GM18502 (cell line): Measurements from ENCODE around the gene GNPTG.

Experiments used
- ATAC-seq: cut with Tn5 transposase; IDR thresholded peaks from one replicate; pipeline ENCODE4 v1.9.1; 2021; ENCODE audit warnings: mild to moderate bottlenecking; ENCODE audit not compliant: unreplicated experiment, poor library complexity

GNPTG gene

DNA sequence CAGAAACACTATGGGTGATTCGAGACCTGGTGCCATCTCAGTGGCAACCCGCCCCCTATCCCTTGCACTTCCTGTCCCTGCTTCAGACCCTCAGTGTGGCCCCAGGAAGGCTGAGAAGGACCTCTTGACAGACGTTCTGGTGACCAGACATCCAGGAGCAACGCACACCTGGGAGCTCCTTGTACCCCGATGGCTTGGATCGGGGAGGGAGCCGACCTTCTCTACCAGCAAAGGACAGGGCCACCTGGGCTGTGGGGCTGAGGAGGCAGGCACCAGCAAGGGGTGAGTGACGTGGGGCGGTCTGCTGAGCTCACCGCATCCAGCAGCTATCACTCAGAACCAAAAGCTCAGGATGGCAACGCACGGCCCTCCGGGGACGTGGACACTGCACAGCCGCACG, 35.6 kb downstream of the GNPTG start:
- no peak for ATAC-seq

DNA sequence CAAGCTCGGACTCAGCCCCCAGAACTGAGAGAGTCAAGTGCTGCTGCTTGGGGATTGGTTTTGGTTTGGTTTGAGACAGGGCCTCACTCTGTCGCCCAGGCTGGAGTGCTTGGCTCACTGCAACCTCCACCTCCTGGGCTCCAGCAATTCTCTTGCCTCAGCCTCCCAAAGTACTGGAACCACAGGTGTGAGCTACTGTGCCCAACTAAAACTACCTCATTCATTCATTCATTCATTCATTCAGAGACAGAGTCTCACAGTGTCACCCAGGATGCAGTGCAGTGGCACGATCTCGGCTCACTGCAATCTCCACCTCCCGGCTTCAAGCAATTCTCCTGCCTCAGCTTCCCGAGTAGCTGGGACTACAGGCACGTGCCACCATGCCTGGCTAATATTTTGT, 38.0 kb downstream of the GNPTG start:
- ATAC-seq, result no peak

DNA sequence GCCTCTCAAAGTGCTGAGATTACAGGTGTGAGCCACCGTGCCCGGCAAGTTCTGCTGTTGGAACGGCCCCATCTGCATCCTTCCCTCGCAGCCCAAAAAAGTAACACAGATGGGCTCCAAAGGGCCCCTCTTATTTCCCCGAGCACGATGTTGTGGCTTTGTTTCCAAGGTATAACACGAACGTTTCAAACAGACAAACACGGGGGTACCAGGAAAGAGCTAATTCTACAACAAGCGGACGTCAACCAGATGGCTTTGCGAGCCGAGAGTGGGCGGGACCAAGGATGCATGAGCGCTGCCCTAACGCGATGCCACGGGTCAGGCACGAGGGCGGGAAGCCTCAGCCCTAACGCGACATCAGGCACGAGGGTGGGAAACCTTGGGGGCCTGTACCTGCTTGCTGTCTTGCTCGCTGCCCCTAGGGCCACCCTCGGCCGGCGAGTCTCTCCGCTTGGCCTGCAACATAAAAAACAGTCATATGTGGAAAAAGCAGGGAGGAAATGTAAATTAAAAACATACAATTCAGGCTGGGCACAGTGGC, 38.6 kb downstream of the GNPTG start:
- ATAC-seq, result no peak

DNA sequence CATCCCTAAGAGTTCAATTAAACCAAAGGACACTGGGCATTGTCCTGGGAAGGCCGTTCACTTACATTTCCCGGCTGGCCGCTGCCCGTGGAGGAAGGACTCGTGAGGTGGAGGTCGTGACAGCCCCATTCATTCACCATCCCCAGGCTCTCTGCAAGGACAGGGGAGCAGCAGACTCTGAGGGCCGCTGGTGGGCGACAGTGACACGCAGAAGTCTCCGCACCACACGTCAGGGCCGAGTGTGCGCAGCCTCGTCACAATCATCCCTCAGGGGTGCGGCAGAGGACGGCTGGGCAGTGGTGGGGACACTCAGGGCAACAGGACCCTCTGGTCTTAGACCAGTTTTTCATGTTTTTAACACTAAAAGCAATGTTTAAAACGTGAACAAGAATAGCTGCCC, 41.1 kb downstream of the GNPTG start:
- no peak for ATAC-seq

DNA sequence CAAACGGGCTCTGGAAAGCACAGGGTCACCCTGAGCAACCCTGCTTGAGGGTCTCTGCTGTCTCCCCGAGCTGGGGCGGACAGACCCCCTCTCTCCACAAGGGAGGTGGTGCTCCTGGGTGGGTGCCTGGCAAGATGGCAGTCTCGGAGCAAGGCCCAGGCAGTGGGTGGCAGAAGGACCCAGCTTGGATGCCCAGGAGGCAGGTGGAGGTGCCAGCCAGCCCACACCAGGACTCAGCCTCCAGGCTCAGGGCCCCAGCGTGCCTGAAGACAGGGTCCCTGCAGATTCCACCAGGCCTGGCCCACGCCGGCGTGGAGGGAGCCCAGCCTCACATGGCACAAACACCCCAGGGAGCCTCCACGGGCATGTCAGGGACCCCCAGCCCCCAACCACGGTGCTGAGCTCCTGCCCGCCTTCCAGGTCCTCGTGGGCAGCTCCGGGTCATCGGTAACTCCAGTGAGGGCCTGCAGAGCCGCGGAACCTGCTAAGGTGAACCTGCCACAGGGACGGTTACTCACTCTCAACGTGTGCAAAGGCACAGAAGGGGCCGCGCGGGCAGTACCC, 42.0 kb downstream of the GNPTG start:
- no peak for ATAC-seq

DNA sequence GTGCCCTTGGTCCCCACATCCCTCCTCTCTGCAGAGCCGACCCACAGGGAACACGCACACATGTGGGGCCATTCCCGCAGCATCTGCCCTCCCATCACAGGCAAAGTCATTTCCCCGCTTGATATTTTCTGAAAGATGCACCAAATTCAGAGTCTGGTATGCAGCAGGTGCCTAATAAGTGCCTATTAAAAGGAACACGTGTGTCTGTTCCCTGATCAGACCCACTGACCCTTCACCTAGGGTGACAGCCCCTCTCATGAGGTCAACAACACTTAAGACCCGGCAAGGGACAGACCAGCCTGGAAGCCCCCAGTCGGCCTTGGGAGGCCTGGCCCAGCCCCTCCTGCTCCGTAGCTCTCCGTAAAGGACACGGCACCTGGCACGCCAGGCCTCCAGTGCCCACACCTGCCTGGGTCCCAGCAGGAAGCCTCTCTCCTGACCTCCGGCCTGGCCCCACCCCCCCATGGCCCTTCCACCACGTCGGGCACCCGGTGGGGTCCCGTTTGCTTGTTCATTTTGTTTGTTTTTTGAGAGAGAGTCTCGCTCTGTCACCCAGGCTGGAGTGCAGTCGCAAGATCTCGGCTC, 42.7 kb downstream of the GNPTG start:
- ATAC-seq, result no peak

DNA sequence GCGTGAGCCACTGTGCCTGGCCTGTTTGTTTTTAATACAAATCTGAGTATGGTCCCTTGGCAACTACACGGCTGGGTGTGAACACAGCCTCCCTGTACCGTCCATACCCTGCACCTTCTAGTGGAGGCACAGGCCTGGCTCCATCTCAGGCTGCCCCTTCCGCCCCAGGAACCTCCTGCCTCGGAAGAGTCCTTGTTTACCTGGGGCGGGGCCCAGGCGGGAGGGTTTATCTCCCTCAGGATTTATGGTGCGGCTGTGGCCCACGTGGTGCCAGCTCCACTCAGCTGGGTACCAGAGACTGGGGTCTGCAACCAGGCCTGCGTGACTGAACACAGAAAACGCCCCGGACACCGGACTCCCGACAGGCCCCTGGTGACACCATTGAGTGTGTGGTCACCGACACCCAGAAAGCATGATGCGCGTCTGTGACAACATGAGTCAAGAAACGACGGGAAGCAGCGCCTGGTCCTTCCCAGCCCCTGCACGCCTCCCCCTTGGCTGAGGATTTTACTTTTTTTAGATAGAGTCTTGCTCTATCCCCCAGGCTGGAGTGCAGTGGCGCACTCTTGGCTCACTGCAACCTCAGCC, 43.8 kb downstream of the GNPTG start:
- ATAC-seq, result no peak

DNA sequence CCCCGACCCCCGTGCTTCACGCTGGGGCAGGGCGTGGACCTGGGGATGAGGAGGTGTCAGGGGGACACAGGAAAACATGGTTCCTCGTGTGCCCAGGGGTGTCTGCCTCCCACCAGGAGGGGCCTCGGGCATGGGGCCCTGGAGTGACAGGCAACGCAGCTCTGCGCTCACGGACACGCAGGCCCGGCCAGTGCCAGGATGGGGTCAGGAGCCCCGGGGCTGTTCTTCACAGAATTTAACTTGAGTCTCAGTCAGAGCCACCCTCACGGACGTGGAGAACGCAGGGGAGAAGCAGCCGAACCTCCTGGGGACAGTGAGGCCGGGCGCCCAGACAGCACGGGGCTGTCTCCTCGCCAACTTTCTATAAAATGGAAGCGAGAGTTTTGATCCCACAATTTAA, 46.0 kb downstream of the GNPTG start:
- ATAC-seq, result no peak

DNA sequence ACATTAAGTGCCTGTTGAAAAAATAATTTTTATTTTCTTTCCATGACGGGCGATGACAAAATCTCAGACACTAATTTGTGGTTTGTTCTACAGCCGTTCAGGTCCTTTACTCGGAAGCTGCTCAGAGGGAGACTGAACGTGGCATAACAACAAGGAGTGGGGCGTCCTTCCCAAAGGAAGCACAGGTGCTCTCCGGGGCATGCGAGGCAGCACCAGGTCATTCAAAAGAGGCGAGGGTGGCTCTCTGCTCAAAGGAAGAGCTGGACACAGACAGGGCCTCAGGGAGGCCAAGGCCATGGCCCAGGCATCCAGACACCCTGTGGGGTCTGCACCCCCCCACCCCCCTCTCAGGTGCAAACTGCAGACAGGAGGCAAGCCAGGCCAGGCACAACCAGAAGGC, 46.6 kb downstream of the GNPTG start:
- no peak for ATAC-seq

DNA sequence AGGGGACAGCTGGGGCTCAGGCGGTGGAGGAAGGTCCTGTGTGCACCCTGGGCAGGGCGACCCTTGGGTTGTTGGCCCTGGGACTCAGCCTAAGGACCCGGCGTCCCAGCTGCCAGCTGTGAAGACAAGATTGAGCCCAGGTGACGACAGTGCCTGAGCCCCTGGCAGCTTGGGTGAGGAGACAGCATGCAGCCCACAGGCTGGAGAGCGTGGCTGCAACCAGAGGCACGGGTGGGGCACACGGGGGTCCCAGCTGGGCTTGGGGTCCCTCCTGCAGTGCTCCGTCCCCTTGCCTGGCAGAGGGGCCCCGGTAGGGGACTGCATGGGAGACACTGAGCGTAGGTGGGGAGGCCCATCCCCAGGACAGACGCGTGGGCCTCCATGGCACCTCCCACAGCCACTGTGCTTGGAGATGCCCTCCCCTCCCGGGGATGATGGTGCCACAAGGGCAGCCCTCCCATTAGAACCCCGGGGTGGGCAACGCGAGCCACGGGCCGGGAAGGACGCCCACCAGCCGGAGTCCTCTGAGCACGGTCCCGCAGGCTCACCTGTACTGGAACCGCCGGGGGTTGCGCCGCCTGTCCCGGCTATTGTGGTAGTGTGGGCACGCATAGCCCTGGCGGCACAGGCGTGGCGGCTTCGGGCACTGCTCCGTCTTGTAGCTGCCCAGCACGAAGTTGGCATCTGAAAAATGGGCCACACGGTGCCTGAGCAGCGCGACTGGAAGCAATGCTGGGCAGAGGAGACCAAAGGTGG, 47.3 kb downstream of the GNPTG start:
- ATAC-seq, result no peak

DNA sequence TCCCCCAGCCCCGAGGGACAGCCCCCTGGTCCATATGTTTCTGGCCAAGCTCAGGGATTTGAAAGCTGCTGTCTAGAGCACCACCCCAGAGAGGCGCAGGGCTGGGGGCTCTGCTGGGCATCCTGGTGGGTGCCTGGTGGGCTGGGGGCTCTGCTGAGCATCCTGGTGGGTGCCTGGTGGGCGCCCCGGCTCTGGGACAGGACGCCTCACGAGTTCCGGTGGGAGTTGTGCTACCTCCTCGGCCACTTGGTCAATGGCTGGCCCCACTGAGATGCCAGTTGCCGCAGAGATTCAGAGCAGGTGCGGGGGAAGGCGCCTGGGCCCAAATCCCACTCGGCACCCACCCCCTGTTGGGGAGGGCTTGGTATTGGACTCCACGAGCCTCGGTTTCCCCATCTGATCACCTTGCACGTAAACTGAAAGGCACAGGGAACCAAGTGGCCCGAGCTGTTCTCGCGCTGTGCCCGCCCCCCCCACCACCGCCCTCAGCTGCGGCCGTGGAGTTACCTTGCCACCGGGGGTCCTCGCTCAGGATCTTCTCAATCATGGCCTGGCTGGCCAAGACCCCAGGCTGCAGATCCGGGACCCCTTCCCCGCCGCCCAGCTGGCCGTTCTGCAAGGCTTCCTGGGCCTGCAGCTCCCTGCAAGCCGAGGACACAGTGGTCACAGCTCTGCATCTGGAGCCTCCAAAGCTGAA, 49.5 kb downstream of the GNPTG start:
- no peak for ATAC-seq

DNA sequence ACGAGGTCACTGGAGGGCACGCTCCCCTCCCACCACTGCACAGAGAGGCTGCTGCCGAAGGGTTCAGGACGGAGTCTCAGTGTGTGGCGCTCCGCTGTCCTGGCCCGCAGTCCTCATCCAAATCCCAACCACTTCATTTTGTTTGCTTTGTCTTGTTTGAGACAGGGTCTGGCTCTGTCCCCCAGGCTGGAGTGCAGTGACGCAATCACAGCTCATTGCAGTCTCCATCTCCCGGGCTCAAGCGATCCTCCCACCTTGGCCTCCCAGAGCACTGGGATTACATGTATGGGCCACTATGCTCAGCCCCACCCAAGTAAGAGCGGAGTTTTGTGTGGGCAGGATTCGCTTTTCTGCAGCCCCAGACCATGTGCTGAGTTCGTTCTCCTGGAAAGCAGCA, 50.0 kb downstream of the GNPTG start:
- ATAC-seq, result no peak

DNA sequence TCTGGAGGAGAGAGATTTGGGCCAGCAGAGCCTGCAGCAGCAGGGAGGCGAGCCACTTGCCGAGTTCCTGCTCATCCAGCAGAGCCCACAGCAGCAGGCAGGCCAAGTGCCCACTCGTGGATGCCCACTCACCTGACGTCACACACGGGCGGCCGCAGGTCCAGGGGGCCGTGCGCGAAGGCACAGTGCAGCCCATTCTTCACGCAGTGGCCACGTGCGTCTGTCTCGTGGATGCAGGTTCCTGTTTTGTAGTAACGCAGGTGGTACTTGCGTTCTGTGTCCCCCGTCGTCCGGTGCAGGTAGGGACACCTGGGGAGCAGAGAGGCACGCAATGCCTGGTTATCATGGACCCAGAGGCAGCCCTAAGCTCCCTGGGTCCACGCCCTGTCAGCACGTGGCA, 51.3 kb downstream of the GNPTG start:
- no peak for ATAC-seq

DNA sequence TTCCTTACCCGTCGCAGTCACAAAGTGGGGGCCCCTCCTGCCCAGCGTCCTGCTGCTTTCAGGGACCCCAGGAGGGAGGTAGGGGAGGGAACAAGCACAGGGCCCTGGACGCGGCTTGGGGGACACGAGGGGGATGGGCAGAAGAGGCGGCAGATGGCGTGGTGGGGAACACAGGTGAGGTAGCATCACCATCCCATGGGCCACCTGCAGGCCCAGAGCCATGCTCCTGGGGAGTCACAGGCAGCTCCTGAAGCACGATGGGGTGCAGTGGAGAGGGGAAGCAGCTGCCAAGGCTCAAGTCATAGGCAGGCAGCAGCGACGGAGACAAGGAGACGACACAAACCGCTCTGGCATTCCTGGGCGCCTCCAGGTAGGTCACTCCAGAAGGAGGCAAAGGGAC, 52.0 kb downstream of the GNPTG start:
- ATAC-seq, result no peak

DNA sequence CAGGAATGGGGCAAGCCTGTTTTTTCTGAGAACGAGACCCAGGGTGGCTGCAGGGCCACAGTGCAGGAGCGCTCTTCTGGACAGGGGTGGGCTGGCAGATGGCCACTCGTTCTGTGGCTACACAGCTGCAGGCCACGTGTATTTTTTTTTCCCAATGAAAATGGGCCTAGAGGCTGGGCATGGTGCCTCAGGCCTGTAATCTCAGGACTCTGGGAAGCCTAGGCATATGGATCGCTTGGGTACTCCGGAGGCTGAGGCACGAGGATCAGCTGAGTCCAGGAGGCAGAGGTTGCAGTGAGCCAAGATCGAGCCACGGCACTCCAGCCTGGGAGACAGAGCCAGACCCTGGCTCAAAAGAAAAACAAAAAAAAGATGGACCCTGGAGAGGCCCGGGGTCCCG, 56.0 kb downstream of the GNPTG start:
- no peak for ATAC-seq

DNA sequence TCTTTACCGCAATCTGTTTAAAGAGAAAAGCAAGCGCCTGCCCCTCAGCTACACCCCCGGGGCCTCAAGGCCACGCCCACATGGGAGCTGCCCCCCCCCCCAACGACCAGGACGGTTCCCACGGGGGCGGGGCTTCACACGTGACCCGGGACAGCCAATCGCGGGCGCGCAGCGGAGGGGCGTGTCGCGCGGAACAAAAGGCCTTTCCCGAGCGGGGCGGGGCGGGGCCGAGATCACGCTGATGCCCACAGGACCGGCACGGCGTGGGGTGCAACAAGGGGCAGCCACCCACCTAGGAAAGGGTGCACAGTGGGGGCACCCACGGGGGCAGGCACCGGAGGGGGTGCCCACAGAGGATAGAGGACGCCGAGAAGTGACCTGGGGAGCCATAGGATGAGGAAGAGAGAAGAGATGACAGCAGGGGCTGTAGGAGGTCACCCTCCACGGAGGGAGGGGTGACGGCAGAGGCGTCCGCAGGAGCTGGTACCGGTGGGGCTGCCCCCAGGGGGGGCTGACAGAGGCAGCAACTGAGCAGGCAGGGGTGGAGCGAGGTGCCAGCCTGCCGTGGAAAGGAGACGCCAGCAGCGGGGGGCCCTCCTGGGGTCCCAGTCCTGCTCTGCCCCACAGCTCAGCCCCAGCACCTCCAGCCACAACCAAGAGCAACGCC, 56.6 kb downstream of the GNPTG start:
- ATAC-seq, result peak; percentile 84

DNA sequence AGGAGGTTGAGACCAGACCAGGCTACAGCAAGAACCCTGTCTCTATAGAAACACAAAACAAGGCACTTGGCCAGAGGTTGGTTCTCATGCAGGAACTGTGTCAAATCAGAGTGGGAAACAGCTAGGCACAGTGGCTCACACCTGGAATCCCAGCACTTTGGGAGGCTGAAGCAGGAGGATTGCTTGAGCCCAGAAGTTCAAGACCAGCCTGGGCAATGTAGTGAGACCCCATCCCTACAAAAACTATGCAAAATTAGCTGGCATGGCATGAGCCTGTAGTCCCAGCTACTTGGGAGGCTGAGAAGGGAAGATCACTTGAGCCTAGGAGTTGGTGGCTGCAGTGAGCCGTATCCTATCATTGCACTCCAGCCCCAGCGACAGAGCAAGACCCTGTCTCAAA, 61.1 kb downstream of the GNPTG start:
- ATAC-seq, result no peak
